ENCODE measurements around the gene CTSF.

DNA sequence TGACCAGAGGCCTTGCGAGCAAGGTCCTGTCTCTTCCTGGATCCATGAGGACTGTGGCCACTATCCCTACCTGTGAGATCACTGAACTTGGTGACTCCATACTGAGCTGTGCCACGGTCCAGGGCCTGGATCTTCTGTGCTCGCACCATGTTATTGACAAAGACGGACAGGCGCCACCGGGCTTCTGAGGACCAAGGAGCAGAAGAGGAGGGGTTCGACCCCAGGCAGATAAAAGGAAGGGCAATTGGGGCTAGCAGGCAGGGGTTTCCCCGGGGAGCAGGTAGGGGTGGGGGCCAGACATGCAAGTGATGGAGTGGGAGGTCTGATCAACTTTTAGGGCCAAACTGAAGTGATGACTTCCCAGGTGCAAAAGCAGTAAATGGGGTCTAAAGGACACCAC lies 2.2 kb downstream of the CTSF start:
- TF ChIP-seq TEAD1 (CRISPR knock-in tag; IDR thresholded peaks at IDR 0.05), result no peak
- TF ChIP-seq, protein P1, sequence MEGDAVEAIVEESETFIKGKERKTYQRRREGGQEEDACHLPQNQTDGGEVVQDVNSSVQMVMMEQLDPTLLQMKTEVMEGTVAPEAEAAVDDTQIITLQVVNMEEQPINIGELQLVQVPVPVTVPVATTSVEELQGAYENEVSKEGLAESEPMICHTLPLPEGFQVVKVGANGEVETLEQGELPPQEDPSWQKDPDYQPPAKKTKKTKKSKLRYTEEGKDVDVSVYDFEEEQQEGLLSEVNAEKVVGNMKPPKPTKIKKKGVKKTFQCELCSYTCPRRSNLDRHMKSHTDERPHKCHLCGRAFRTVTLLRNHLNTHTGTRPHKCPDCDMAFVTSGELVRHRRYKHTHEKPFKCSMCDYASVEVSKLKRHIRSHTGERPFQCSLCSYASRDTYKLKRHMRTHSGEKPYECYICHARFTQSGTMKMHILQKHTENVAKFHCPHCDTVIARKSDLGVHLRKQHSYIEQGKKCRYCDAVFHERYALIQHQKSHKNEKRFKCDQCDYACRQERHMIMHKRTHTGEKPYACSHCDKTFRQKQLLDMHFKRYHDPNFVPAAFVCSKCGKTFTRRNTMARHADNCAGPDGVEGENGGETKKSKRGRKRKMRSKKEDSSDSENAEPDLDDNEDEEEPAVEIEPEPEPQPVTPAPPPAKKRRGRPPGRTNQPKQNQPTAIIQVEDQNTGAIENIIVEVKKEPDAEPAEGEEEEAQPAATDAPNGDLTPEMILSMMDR (IDR thresholded peaks at IDR 0.05), result no peak
- TF ChIP-seq, protein P2, sequence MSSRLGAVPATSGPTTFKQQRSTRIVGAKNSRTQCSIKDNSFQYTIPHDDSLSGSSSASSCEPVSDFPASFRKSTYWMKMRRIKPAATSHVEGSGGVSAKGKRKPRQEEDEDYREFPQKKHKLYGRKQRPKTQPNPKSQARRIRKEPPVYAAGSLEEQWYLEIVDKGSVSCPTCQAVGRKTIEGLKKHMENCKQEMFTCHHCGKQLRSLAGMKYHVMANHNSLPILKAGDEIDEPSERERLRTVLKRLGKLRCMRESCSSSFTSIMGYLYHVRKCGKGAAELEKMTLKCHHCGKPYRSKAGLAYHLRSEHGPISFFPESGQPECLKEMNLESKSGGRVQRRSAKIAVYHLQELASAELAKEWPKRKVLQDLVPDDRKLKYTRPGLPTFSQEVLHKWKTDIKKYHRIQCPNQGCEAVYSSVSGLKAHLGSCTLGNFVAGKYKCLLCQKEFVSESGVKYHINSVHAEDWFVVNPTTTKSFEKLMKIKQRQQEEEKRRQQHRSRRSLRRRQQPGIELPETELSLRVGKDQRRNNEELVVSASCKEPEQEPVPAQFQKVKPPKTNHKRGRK (CRISPR knock-in tag; IDR thresholded peaks at IDR 0.05; ENCODE audit: borderline replicate concordance), result no peak
- TF ChIP-seq, protein P3, sequence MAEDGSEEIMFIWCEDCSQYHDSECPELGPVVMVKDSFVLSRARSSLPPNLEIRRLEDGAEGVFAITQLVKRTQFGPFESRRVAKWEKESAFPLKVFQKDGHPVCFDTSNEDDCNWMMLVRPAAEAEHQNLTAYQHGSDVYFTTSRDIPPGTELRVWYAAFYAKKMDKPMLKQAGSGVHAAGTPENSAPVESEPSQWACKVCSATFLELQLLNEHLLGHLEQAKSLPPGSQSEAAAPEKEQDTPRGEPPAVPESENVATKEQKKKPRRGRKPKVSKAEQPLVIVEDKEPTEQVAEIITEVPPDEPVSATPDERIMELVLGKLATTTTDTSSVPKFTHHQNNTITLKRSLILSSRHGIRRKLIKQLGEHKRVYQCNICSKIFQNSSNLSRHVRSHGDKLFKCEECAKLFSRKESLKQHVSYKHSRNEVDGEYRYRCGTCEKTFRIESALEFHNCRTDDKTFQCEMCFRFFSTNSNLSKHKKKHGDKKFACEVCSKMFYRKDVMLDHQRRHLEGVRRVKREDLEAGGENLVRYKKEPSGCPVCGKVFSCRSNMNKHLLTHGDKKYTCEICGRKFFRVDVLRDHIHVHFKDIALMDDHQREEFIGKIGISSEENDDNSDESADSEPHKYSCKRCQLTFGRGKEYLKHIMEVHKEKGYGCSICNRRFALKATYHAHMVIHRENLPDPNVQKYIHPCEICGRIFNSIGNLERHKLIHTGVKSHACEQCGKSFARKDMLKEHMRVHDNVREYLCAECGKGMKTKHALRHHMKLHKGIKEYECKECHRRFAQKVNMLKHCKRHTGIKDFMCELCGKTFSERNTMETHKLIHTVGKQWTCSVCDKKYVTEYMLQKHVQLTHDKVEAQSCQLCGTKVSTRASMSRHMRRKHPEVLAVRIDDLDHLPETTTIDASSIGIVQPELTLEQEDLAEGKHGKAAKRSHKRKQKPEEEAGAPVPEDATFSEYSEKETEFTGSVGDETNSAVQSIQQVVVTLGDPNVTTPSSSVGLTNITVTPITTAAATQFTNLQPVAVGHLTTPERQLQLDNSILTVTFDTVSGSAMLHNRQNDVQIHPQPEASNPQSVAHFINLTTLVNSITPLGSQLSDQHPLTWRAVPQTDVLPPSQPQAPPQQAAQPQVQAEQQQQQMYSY (CRISPR knock-in tag; IDR thresholded peaks at IDR 0.05), result no peak
- TF ChIP-seq, protein P4, sequence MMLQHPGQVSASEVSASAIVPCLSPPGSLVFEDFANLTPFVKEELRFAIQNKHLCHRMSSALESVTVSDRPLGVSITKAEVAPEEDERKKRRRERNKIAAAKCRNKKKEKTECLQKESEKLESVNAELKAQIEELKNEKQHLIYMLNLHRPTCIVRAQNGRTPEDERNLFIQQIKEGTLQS (CRISPR knock-in tag; conservative IDR thresholded peaks at IDR 0.05), result no peak
- no peak for TF ChIP-seq ESRRA (CRISPR knock-in tag; IDR thresholded peaks at IDR 0.05; ENCODE audit: borderline replicate concordance)
- TF ChIP-seq IRF2 (CRISPR knock-in tag; IDR thresholded peaks at IDR 0.05; ENCODE audit: borderline replicate concordance, low read depth), result no peak
- no peak for TF ChIP-seq NR1H2 (CRISPR knock-in tag; IDR thresholded peaks at IDR 0.05)
- TF ChIP-seq GABPB1 (CRISPR knock-in tag; IDR thresholded peaks at IDR 0.05), result no peak
- TF ChIP-seq, protein P5, sequence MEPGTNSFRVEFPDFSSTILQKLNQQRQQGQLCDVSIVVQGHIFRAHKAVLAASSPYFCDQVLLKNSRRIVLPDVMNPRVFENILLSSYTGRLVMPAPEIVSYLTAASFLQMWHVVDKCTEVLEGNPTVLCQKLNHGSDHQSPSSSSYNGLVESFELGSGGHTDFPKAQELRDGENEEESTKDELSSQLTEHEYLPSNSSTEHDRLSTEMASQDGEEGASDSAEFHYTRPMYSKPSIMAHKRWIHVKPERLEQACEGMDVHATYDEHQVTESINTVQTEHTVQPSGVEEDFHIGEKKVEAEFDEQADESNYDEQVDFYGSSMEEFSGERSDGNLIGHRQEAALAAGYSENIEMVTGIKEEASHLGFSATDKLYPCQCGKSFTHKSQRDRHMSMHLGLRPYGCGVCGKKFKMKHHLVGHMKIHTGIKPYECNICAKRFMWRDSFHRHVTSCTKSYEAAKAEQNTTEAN (CRISPR knock-in tag; IDR thresholded peaks at IDR 0.05), result no peak
- TF ChIP-seq TEAD4 (CRISPR knock-in tag; IDR thresholded peaks at IDR 0.05), result no peak
- TF ChIP-seq CREB1 (CRISPR knock-in tag; IDR thresholded peaks at IDR 0.05), result no peak
- no peak for TF ChIP-seq ZNF138 (CRISPR knock-in tag; conservative IDR thresholded peaks at IDR 0.05)

Data from WTC11 (cell line).